PC-3 (cell line): ENCODE data around the gene ATP2B2. TPM values are rescaled to one million over a fixed set of nuclear protein-coding genes. Genes with fewer than 3 reads are reported as not detected.

ENCODE experiments used
- ATAC-seq: fragments of 200-7000 bp; cut with Tn5 transposase; 2 replicates; pipeline ENCODE4 v1.9.1; 2020; ENCODE audit warnings: mild to moderate bottlenecking, moderate library complexity
- BruUV-seq: library from RNA; stranded (reverse); fragments of 400-500 nt; replicated peaks from 2 replicates; lab custom pipeline; 2021; lab: Mats Ljungman, UMichigan
- CTCF ChIA-PET: fragments of 300-600 bp; sonication (Branson Sonifier 250); formaldehyde crosslinking; loops from one replicate; lab custom pipeline; 2022; ENCODE audit warnings: antibody characterized with exemption; lab: Charles Lee
- POLR2A ChIA-PET: fragments of 300-600 bp; sonication (Branson Sonifier 250); formaldehyde crosslinking; loops from one replicate; lab custom pipeline; 2022; ENCODE audit warnings: antibody characterized with exemption; ENCODE audit not compliant: unreplicated experiment; lab: Charles Lee
- DNase-seq: peaks from one replicate; pipeline ENCODE4 v3.0.0-alpha.2; 2015
- H2AFZ ChIP-seq: fragments of 300-600 bp; sonication (generic); 2 replicates; pipeline ENCODE4 v1.6.0; 2016; ENCODE audit warnings: antibody characterized with exemption, low read length
- H3F3A ChIP-seq: fragments of 300-600 bp; sonication (generic); one replicate; pipeline ENCODE4 v1.6.0; 2017; ENCODE audit warnings: antibody characterized with exemption, low read length, control low read depth, mild to moderate bottlenecking; ENCODE audit not compliant: unreplicated experiment
- H3K27ac ChIP-seq: fragments of 300-600 bp; sonication (generic); 2 replicates; pipeline ENCODE4 v1.5.1; 2016; ENCODE audit warnings: mild to moderate bottlenecking, low read length
- H3K27me3 ChIP-seq: fragments of 300-600 bp; sonication (generic); 2 replicates; pipeline ENCODE4 v1.6.1; 2016; ENCODE audit warnings: low read length, mixed read lengths
- H3K36me3 ChIP-seq: fragments of 300-600 bp; sonication (generic); 2 replicates; pipeline ENCODE4 v1.6.1; 2016; ENCODE audit warnings: low read depth, mixed run types, low read length, mixed read lengths
- H3K4me1 ChIP-seq: fragments of 300-600 bp; sonication (generic); 2 replicates; pipeline ENCODE4 v1.5.1; 2016; ENCODE audit warnings: low read length; ENCODE audit not compliant: insufficient read depth
- H3K4me2 ChIP-seq: fragments of 300-600 bp; sonication (generic); 2 replicates; pipeline ENCODE4 v1.6.0; 2016; ENCODE audit warnings: low read length
- H3K4me3 ChIP-seq: fragments of 300-600 bp; sonication (generic); 2 replicates; pipeline ENCODE4 v1.5.1; 2016; ENCODE audit warnings: mild to moderate bottlenecking, low read length, mixed read lengths
- H3K79me2 ChIP-seq: fragments of 300-600 bp; sonication (generic); 2 replicates; pipeline ENCODE4 v1.6.1; 2017; ENCODE audit warnings: low read length, mixed read lengths
- H3K9ac ChIP-seq: fragments of 300-600 bp; sonication (generic); 2 replicates; pipeline ENCODE4 v1.6.0; 2016; ENCODE audit warnings: mild to moderate bottlenecking, low read length
- H3K9me2 ChIP-seq: fragments of 300-600 bp; sonication (generic); replicated peaks from 2 replicates; pipeline ENCODE4 v1.6.1; 2016; ENCODE audit warnings: mixed run types, low read length, mixed read lengths
- H3K9me3 ChIP-seq: fragments of 300-600 bp; sonication (generic); 2 replicates; pipeline ENCODE4 v1.6.1; 2016; ENCODE audit warnings: low read length, mixed read lengths
- H4K20me1 ChIP-seq: fragments of 300-600 bp; sonication (generic); 2 replicates; pipeline ENCODE4 v1.6.1; 2016; ENCODE audit warnings: low read length, mixed read lengths
- EZH2 ChIP-seq: fragments of 300-600 bp; sonication (generic); IDR thresholded peaks from one replicate; pipeline ENCODE4 v1.6.1; 2017; ENCODE audit warnings: antibody characterized with exemption, mild to moderate bottlenecking, low read length; ENCODE audit not compliant: unreplicated experiment
- EZH2phosphoT487 ChIP-seq: fragments of 300-600 bp; sonication (generic); IDR thresholded peaks from 2 replicates; pipeline ENCODE4 v1.6.1; 2018; ENCODE audit warnings: mild to moderate bottlenecking, antibody characterized with exemption, low read length, borderline replicate concordance
- intact Hi-C: fragments of 100-400 bp; cut with micrococcal nuclease; formaldehyde crosslinking; loops from 2 replicates; pipeline ENCODE4 v1.9.0; 2023
- total RNA-seq: library from RNA; depleted of rRNA; stranded (reverse); fragments of >200 nt; gene quantifications from 2 replicates; pipeline ENCODE4 v1.2.3, GENCODE V29; 2014
- TF ChIP-seq, protein P1 (sequence below): fragments of 300-600 bp; sonication (generic); conservative IDR thresholded peaks from 2 replicates; pipeline ENCODE4 v1.5.1; 2017; ENCODE audit warnings: antibody characterized with exemption, low read depth, mild to moderate bottlenecking, low read length

ATP2B2 gene
- total RNA-seq, 1 experiment from 2014 or later: not detected

- Histone ChIP-seq H3K79me2 (no peaks in the 10 kb centered on the region), H4K20me1 (no peaks in the 10 kb centered on the region), H3K4me1 (peaks cover 6% of the 10 kb centered on the region; the same call in 1 of the 2 replicates), H3K4me2 (no peak overlapping the region), H2AFZ (no peak overlapping the region), H3K9me3 (no peaks in the 10 kb centered on the region), H3K4me3 (no peak overlapping the region), H3F3A (no peaks in the 10 kb centered on the region), H3K36me3 (no peaks in the 10 kb centered on the region), H3K27ac (no peak overlapping the region), H3K9ac (no peak overlapping the region), H3K27me3 (peaks cover 6% of the 10 kb centered on the region), H3K9me2 (no peaks in the 10 kb centered on the region)
- ChIA-PET POLR2A (no interaction called here), CTCF (no interaction called here)
- BruUV-seq: no TSS peak
- no peak for ATAC-seq
- intact Hi-C loops: no loop called here
- DNase-seq: no peak
- no peak for TF ChIP-seq EZH2
- TF ChIP-seq, protein P1, sequence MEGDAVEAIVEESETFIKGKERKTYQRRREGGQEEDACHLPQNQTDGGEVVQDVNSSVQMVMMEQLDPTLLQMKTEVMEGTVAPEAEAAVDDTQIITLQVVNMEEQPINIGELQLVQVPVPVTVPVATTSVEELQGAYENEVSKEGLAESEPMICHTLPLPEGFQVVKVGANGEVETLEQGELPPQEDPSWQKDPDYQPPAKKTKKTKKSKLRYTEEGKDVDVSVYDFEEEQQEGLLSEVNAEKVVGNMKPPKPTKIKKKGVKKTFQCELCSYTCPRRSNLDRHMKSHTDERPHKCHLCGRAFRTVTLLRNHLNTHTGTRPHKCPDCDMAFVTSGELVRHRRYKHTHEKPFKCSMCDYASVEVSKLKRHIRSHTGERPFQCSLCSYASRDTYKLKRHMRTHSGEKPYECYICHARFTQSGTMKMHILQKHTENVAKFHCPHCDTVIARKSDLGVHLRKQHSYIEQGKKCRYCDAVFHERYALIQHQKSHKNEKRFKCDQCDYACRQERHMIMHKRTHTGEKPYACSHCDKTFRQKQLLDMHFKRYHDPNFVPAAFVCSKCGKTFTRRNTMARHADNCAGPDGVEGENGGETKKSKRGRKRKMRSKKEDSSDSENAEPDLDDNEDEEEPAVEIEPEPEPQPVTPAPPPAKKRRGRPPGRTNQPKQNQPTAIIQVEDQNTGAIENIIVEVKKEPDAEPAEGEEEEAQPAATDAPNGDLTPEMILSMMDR: no peak; the same call in 1 of the 2 replicates
- TF ChIP-seq EZH2phosphoT487: no peak
These were observed 82.1 kb downstream of the ATP2B2 start for GRCh38 chr3:10423171-10423882.

DNA sequence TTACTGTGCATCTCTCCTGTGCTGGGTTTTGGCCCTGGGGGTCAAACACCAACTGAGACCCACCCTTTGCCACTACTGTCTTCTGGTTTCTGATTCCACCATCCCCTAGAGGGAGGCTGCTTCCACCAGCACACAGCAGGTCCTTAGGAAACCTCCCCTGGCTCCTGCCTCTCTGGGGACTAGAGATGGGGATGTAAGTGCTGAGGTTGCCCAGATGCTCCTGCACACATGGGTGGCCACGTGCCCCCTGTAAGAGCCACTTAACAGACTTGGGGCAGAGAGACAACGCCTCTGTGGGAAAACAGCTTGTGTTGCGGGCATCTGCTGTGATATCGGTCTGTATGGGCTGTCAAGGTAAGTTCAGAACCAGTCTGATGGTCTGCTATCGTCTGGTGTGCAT, 83.4 kb downstream of the ATP2B2 start:
- no peaks in the 10 kb centered on the region for H3K36me3 ChIP-seq
- no peak overlapping the region for H3K4me2 ChIP-seq
- H4K20me1 ChIP-seq: no peaks in the 10 kb centered on the region
- H3K79me2 ChIP-seq: no peaks in the 10 kb centered on the region
- no peak overlapping the region for H2AFZ ChIP-seq
- H3F3A ChIP-seq: no peaks in the 10 kb centered on the region
- no peak overlapping the region for H3K4me3 ChIP-seq
- intact Hi-C loops: no loop called here
- peaks cover 6% of the 10 kb centered on the region; the same call in 1 of the 2 replicates for H3K4me1 ChIP-seq
- ATAC-seq (no peak), DNase-seq (no peak)
- H3K9me2 ChIP-seq: no peaks in the 10 kb centered on the region
- no peak overlapping the region for H3K9ac ChIP-seq
- no peak overlapping the region for H3K27ac ChIP-seq
- no peaks in the 10 kb centered on the region for H3K9me3 ChIP-seq
- peaks cover 9% of the 10 kb centered on the region for H3K27me3 ChIP-seq
- POLR2A ChIA-PET: no interaction called here
- CTCF ChIA-PET: no interaction called here
- TF ChIP-seq, protein P1: no peak
- TF ChIP-seq EZH2phosphoT487 (no peak), EZH2 (no peak)
- no TSS peak for BruUV-seq

GRCh38 chr3:10420745-10421475, 84.5 kb downstream of the ATP2B2 start:
- TF ChIP-seq, protein P1: no peak
- TF ChIP-seq EZH2phosphoT487: no peak
- no peak for TF ChIP-seq EZH2
- no peak overlapping the region for H2AFZ ChIP-seq

More at GRCh38 chr3:10420745-10421475, 84.5 kb downstream of the ATP2B2 start:
- DNase-seq (no peak), ATAC-seq (no peak)
- no peaks in the 10 kb centered on the region for H3K9me3 ChIP-seq
- H3K27me3 ChIP-seq: peaks cover 13% of the 10 kb centered on the region
- intact Hi-C loops: no loop called here
- no peaks in the 10 kb centered on the region for H3K36me3 ChIP-seq
- H3K4me2 ChIP-seq: no peak overlapping the region
- no TSS peak for BruUV-seq
- ChIA-PET CTCF (no interaction called here), POLR2A (no interaction called here)
- H3K27ac ChIP-seq: no peak overlapping the region
- H3K4me3 ChIP-seq: no peak overlapping the region
- H3K4me1 ChIP-seq: peaks cover 6% of the 10 kb centered on the region; the same call in 1 of the 2 replicates
- H4K20me1 ChIP-seq: no peaks in the 10 kb centered on the region
- no peaks in the 10 kb centered on the region for H3K79me2 ChIP-seq
- H3K9ac ChIP-seq: no peak overlapping the region
- no peaks in the 10 kb centered on the region for H3K9me2 ChIP-seq
- no peaks in the 10 kb centered on the region for H3F3A ChIP-seq
